Fibroblast of skin of back (primary cell): ENCODE measurements around the gene TSNAXIP1.
"Not testable (repeated sequence)": the region's sequence is repeated elsewhere in the genome, so short reads cannot be mapped to it uniquely, and the experiment has no call there.

Experiments
- DNase-seq: peaks from one replicate; pipeline ENCODE4 v3.0.0-alpha.2; 2013

The TSNAXIP1 gene

DNA sequence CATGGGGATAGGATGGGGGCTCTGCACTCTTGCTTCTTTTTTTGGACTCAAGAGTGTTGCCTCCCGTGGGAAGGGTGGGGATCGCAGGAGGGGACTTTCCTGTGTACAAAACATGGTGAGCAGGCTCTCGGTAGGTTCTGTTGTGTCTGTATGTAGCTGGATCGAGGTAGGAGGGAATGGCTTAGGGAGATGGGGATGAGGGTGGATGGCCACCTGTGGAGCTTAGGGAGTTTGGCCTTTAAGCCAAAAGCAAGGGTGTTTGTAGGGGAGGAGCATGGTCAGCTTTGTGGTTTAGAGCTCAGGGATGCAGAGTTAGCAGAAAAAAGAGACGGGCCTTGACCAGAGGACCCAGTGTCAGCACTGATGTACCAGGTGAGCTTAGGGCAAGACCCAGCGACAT lies 55.2 kb downstream of the TSNAXIP1 start:
- no peak for DNase-seq

- peak; percentile 91 for DNase-seq
These were observed 56.2 kb downstream of the TSNAXIP1 start for GRCh38 chr16:67862623-67863583.

DNA sequence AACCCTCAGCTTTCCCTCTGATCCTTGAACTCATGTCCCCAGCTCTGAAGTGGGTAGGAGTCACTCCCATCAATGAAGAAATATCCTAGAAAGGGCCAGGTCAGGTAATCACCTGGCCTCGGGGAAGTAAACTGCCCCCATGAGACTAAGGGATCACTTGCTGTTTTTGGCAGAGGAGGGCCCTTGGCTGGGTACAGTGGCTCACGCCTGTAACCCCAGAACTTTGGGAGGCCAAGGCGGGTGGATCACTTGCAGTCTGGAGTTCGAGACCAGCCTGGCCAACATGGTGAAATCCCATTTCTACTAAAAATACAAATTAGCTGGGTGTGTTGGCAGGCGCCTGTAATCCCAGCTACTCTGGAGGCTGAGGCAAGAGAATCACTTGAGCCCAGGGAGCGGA lies 57.4 kb downstream of the TSNAXIP1 start:
- DNase-seq: not testable (repeated sequence)

GRCh38 chr16:67864594-67864993 lies 57.9 kb downstream of the TSNAXIP1 start:
- no peak for DNase-seq

GRCh38 chr16:67865318-67865717 lies 58.6 kb downstream of the TSNAXIP1 start:
- DNase-seq: no peak

- no peak for DNase-seq
These were observed 61.6 kb downstream of the TSNAXIP1 start for GRCh38 chr16:67868290-67868689.

DNA sequence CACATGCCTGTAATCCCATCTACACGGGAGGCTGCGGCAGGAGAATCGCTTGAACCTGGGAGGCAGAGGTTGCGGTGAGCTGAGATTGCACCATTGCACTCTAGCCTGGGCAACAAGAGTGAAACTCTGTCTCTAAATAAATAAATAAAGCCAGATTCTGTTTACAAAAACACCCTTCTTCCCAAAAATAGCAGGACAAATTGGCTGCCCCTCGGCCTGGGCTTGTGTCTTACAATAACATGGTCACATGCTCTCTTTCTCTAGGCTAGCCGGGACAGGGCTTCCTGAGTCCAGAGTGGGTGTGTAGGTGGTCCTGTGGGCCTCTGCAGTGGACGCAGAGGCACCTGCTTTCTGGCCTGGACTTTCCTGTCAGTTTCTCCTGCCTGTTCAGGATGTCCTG lies 63.0 kb downstream of the TSNAXIP1 start:
- DNase-seq: no peak

- no peak for DNase-seq
These were observed 64.6 kb downstream of the TSNAXIP1 start for GRCh38 chr16:67871256-67871655.

- DNase-seq: no peak
These were observed 65.5 kb downstream of the TSNAXIP1 start for GRCh38 chr16:67872131-67872630.

GRCh38 chr16:67872631-67873434 lies 66.1 kb downstream of the TSNAXIP1 start, which contains the start of gene EDC4:
TSS of gene EDC4 (plus strand) at chr16:67873052. CDS start at chr16:67873262, 210 bp downstream.
- peak; percentile 78 for DNase-seq

DNA sequence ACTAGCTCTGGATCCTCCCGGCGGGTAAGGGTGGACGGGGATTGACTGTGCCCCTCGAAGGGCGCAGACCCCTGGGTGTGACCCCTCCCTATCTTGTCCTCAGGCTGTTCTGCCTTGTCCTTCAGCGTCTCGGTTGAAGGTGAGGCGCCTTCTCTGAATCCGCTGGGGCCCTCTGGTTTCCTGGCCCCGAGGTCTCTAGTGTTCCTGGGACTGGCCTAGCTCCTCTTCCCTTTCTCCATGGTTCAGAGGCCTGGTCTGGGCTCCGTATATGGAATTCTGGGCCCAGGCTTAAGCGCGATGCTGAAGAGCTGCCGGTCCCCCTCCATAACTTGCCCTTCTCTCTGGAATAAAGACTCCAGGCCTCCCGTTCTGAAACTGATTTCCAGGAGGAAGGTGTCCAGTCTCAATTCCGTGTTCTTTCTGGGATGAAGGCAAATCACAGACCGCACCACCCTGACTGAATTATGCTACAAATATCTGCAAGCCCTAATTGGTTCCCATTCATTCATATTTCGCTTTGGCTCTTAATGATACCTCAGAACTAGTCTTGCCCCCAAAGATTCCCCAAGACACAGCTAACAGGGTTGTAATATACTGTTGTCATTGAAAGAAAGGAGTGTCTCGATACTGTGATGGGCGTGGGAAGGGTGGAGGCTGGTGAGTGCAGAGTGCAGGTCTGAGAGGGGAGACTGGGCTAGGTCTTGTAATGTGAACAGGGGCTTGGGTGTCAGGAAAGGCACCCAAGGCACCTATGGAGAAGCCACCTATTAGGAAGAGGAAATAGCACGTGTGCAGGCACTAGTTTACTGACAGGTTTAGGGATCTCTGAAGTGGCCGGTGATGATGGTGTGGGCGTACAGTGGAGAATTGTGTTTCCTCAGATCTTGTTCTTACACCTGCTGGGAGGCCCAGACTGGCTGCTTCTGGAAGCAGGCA lies 67.0 kb downstream of the TSNAXIP1 start:
- DNase-seq: no peak

DNA sequence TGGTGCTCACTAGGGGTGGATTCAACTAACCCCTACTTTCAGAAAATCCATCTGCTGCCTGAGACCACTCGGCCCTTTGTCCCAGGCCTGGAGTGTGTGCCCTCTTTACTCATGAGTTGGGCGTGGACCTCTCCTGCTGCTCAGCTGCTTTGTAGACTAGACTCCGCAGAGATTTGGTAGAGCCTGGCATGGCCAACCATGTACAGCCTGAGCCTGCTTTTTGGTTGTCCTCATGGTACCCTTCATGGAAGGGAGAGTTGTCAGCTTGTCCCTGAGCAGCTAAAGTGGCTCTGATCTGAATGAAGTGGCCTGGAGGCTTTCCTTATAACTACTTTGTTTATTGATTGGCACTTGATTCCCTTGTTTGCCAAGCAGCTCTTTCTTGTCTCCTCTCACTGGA lies 67.7 kb downstream of the TSNAXIP1 start:
- DNase-seq: no peak

DNA sequence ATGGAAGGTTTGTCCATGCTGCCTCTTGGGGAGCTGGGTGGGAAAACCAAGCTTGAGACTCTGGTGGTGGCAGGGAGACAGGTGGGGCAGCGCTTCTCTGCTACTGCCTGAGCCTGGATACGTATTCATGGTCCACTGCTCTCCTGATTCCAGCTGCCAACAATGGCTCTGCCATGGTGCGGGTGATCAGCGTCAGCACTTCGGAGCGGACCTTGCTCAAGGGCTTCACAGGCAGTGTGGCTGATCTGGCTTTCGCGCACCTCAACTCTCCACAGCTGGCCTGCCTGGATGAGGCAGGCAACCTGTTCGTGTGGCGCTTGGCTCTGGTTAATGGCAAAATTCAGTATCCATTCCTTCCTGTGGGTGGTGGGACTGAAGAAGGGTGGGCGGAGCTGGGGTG lies 70.4 kb downstream of the TSNAXIP1 start:
- no peak for DNase-seq
